ENCODE measurements around the gene NCAM1. TPM values are rescaled to one million over a fixed set of nuclear protein-coding genes. Genes with fewer than 3 reads are reported as not detected.

The NCAM1 gene
- total RNA-seq, 2 experiments from 2014 or later, result 0.34 TPM; not detected in 1

DNA sequence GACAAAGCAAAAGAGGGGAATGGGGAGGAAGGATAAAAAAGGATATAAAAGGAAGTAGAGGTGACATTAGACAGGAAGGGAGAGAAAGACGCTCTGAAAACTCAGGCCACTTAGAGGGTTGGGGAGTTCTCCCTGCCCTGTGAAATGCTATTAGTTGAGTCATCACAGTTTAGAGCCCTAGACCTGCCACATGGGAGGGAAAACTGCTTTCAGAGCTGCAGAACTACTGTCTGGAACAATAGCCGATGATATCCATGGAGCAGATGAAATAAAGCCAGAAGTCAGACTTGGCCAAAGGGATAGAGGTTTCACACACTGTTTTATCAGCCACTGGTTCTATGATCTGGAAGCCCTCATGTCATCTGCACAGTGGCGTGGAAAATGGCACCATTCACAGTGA, 157.9 kb downstream of the NCAM1 start:
- ChIA-PET CTCF (no interaction called here), POLR2A (no interaction called here)
- H3K36me3 ChIP-seq (ENCODE audit: insufficient read depth, low read length), result no peaks in the 10 kb centered on the region
- H3K27ac ChIP-seq (ENCODE audit: low read depth in 1 of 2, low read length in 2 of 2), result no peak overlapping the region
- intact Hi-C loops (cut with DNase I, micrococcal nuclease), result no loop called here
- TF ChIP-seq, protein P1, sequence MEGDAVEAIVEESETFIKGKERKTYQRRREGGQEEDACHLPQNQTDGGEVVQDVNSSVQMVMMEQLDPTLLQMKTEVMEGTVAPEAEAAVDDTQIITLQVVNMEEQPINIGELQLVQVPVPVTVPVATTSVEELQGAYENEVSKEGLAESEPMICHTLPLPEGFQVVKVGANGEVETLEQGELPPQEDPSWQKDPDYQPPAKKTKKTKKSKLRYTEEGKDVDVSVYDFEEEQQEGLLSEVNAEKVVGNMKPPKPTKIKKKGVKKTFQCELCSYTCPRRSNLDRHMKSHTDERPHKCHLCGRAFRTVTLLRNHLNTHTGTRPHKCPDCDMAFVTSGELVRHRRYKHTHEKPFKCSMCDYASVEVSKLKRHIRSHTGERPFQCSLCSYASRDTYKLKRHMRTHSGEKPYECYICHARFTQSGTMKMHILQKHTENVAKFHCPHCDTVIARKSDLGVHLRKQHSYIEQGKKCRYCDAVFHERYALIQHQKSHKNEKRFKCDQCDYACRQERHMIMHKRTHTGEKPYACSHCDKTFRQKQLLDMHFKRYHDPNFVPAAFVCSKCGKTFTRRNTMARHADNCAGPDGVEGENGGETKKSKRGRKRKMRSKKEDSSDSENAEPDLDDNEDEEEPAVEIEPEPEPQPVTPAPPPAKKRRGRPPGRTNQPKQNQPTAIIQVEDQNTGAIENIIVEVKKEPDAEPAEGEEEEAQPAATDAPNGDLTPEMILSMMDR (IDR thresholded peaks at IDR 0.05), result no peak
- Mint-ChIP-seq H3K4me3 (no peak overlapping the region), H3K4me1 (ENCODE audit: low read depth) (no peaks in the 10 kb centered on the region), H3K27me3 (peaks cover 12% of the 10 kb centered on the region), H3K9me3 (no peaks in the 10 kb centered on the region), H3K36me3 (ENCODE audit: low read depth) (no peaks in the 10 kb centered on the region), H3K27ac (no peak overlapping the region)
- DNase-seq, result no peak
- no peaks in the 10 kb centered on the region for H3K4me1 ChIP-seq (ENCODE audit: insufficient read depth, low read length)
- H3K9me3 ChIP-seq (ENCODE audit: control insufficient read depth in 1 of 2, insufficient read depth in 1 of 2, low read length in 2 of 2), result no peaks in the 10 kb centered on the region
- H3K27me3 ChIP-seq (ENCODE audit: control insufficient read depth in 1 of 2, insufficient read depth in 2 of 2, low read length in 2 of 2), result peaks cover 0 to 5% of the 10 kb centered on the region in 2 experiments
- no peak for ATAC-seq (ENCODE audit: poor library complexity)
- H3K4me3 ChIP-seq (ENCODE audit: low read length), result no peak overlapping the region

DNA sequence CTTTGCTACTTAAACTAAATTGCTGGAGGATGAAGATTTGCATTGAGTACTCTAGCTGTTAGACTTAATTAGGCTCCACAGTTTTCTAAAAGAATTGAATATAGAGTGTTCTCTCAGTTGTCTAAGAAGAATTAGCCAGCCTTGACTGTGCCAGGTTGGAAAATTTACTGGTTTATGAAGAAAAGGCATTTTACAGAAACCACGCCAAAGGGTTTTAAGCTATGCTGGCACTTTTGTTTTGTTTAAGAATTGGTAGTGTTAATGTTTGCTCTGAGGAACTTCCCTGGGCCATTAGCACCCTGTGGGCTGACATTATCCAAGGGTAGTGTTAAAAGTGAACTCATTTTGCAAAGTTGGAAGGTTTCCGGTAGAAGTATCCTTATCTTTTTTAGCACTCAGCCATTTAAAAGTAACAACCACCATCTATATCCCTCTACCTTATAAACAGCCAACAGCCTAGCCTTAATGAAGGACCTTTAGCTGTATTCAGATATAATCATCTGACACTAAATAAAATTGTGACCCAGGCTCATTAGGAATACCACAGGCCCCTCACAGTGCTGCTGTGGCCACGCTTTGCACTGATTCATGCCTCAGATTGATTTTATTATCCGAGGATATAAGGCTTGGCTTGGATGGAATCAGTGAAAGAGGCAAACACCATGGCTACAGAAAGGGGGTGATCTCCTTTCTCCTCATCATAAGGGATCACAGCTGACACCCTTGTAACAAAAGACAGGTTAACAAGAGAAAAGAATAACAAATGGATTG, 158.9 kb downstream of the NCAM1 start:
- DNase-seq (no peak), ATAC-seq (ENCODE audit: poor library complexity) (no peak)
- H3K27me3 Mint-ChIP-seq, result peaks cover 7% of the 10 kb centered on the region
- peaks cover 0 to 5% of the 10 kb centered on the region in 2 experiments for H3K27me3 ChIP-seq (ENCODE audit: control insufficient read depth in 1 of 2, insufficient read depth in 2 of 2, low read length in 2 of 2)
- H3K36me3 ChIP-seq (ENCODE audit: insufficient read depth, low read length), result no peaks in the 10 kb centered on the region
- H3K4me1 Mint-ChIP-seq (ENCODE audit: low read depth), result no peaks in the 10 kb centered on the region
- ChIA-PET POLR2A (no interaction called here), CTCF (no interaction called here)
- no peak overlapping the region for H3K4me3 Mint-ChIP-seq
- no peaks in the 10 kb centered on the region for H3K9me3 Mint-ChIP-seq
- intact Hi-C loops (cut with DNase I, micrococcal nuclease), result no loop called here
- H3K9me3 ChIP-seq (ENCODE audit: control insufficient read depth in 1 of 2, insufficient read depth in 1 of 2, low read length in 2 of 2), result no peaks in the 10 kb centered on the region
- no peak overlapping the region for H3K27ac ChIP-seq (ENCODE audit: low read depth in 1 of 2, low read length in 2 of 2)
- no peak overlapping the region for H3K27ac Mint-ChIP-seq
- no peaks in the 10 kb centered on the region for H3K4me1 ChIP-seq (ENCODE audit: insufficient read depth, low read length)
- no peaks in the 10 kb centered on the region for H3K36me3 Mint-ChIP-seq (ENCODE audit: low read depth)
- H3K4me3 ChIP-seq (ENCODE audit: low read length), result no peak overlapping the region
- TF ChIP-seq, protein P1 (IDR thresholded peaks at IDR 0.05), result no peak

DNA sequence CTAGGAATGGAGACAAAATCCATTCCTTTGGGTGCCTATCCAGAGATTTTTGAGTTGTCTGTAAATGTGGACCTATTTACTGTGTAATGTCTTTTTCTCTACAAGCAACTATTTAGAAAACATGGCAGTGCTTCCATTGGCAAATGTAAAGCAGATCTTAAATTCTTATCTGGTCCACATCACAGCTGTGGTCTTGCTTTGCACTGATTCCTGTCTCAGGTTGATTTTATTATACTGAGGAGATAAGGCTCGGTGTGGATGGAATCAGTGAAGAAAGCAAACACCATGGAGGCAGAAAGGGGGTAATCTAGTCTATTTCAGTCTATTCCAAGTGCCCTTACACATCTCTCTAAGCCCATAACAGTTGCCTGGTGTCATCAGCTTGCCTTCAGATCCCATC, 160.5 kb downstream of the NCAM1 start:
- Mint-ChIP-seq H3K27me3 (peaks cover 7% of the 10 kb centered on the region), H3K4me1 (ENCODE audit: low read depth) (no peaks in the 10 kb centered on the region), H3K4me3 (no peak overlapping the region), H3K27ac (no peak overlapping the region), H3K9me3 (no peaks in the 10 kb centered on the region), H3K36me3 (ENCODE audit: low read depth) (no peaks in the 10 kb centered on the region)
- CTCF ChIA-PET, result no interaction called here
- POLR2A ChIA-PET, result no interaction called here
- Histone ChIP-seq H3K36me3 (ENCODE audit: insufficient read depth, low read length) (no peaks in the 10 kb centered on the region), H3K4me1 (ENCODE audit: insufficient read depth, low read length) (no peaks in the 10 kb centered on the region), H3K9me3 (ENCODE audit: control insufficient read depth in 1 of 2, insufficient read depth in 1 of 2, low read length in 2 of 2) (no peaks in the 10 kb centered on the region), H3K4me3 (ENCODE audit: low read length) (no peak overlapping the region), H3K27me3 (ENCODE audit: control insufficient read depth in 1 of 2, insufficient read depth in 2 of 2, low read length in 2 of 2) (peaks cover 0 to 2% of the 10 kb centered on the region in 2 experiments), H3K27ac (ENCODE audit: low read depth in 1 of 2, low read length in 2 of 2) (no peak overlapping the region)
- intact Hi-C loops (cut with DNase I, micrococcal nuclease), result no loop called here
- TF ChIP-seq, protein P1 (IDR thresholded peaks at IDR 0.05), result no peak
- no peak for ATAC-seq (ENCODE audit: poor library complexity)
- DNase-seq, result no peak
